ENCODE data around the gene UNC119B.

The UNC119B gene

GRCh38 chr12:120706029-120706428 is 4.2 kb upstream of the UNC119B start:
- peaks cover 3% of the 10 kb centered on the region for H3K4me1 ChIP-seq (ENCODE audit: control insufficient read depth, insufficient read depth, low read length)
- no peak overlapping the region for H3K9ac ChIP-seq (ENCODE audit: low read length)
- peaks cover 21% of the 10 kb centered on the region for H3K36me3 ChIP-seq (ENCODE audit: control insufficient read depth, insufficient read depth, low read length, severe bottlenecking)
- H3K27me3 ChIP-seq (replicated peaks; ENCODE audit: control insufficient read depth, insufficient read depth, low read length), result no peaks in the 10 kb centered on the region
- H3K9me3 ChIP-seq (ENCODE audit: control insufficient read depth, low read length), result no peaks in the 10 kb centered on the region
- no peak overlapping the region for H3K4me3 ChIP-seq (ENCODE audit: low read length)
- no peak for DNase-seq (ENCODE audit: low read depth)

DNA sequence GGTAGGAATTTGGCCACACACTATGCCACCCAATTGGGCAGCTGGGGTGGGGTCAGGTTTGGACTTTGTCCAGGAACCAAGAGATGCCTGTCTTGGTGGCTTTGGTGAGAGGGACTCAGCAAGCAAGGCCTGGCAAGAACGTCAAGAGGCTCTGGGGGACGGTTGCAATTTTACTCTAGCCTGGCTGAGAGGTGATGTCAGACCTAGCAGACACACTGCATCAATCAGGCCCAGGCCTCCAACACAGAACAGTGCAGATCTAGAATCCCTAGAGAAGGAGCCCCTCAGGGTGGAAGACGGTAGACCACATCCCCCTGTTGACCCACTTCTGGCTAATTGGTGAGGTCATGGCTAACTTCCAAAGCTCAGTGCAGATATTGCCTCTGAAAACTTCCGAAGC is 1.6 kb upstream of the UNC119B start:
- no peak overlapping the region for H3K4me3 ChIP-seq (ENCODE audit: low read length)
- DNase-seq (ENCODE audit: low read depth), result no peak
- H3K4me1 ChIP-seq (ENCODE audit: control insufficient read depth, insufficient read depth, low read length), result peaks cover 16% of the 10 kb centered on the region
- no peaks in the 10 kb centered on the region for H3K9me3 ChIP-seq (ENCODE audit: control insufficient read depth, low read length)
- no peak overlapping the region for H3K9ac ChIP-seq (ENCODE audit: low read length)
- no peaks in the 10 kb centered on the region for H3K27me3 ChIP-seq (replicated peaks; ENCODE audit: control insufficient read depth, insufficient read depth, low read length)
- H3K36me3 ChIP-seq (ENCODE audit: control insufficient read depth, insufficient read depth, low read length, severe bottlenecking), result peaks cover 10% of the 10 kb centered on the region

DNA sequence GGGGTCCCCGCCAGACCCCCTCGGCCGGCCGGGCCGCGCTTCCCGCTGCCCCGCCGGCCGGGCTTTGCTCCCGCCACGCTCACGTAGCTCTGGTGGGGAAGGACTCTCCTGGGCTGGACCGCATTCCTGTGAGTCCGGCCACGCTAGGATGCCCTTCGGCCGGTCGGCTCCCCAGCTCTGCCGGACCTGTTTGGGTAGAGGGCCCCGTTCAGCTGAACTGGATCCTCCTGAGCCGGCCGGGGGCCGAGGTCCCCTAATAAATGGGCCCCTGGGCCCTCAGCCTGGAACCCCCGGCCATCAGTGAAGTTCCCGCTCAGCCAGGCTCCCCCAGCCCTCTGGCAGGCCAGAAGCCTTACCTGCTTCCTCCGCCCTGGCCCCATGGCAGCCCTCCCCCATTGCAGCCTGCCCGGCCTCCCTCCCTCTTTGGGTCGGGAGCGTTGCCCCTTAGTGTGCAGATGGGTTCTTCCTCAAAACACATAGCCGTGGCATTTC is 593 bp downstream of the UNC119B start:
- Histone ChIP-seq H3K9me3 (ENCODE audit: control insufficient read depth, low read length) (no peaks in the 10 kb centered on the region), H3K4me1 (ENCODE audit: control insufficient read depth, insufficient read depth, low read length) (peaks cover 16% of the 10 kb centered on the region), H3K4me3 (ENCODE audit: low read length) (peak overlapping the region; percentile 90), H3K9ac (ENCODE audit: low read length) (peak overlapping the region; percentile 91), H3K36me3 (ENCODE audit: control insufficient read depth, insufficient read depth, low read length, severe bottlenecking) (peaks cover 23% of the 10 kb centered on the region), H3K27me3 (replicated peaks; ENCODE audit: control insufficient read depth, insufficient read depth, low read length) (no peaks in the 10 kb centered on the region)
- peak; percentile 35 for DNase-seq (ENCODE audit: low read depth)

DNA sequence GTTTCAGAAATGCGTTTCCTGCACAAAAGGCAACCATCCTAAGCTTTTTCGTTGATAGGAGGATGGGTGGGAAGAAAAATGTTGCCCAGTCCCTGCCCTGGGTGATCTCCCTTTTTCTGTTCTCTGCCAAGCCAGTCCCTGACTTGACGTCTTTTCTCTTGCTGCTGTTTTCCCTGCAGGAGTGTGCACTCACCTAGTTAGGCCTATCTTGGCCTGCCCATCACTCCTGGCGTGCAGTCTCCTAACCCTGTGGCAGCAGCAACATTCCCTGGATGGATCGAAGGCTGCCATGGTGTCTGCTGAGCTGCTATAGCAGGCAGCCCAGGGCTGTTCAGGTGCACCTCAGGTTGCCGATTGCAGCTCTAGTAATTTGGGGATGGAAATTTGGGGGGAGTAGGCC is 1.2 kb downstream of the UNC119B start:
- Histone ChIP-seq H3K9me3 (ENCODE audit: control insufficient read depth, low read length) (no peaks in the 10 kb centered on the region), H3K4me1 (ENCODE audit: control insufficient read depth, insufficient read depth, low read length) (peaks cover 16% of the 10 kb centered on the region), H3K9ac (ENCODE audit: low read length) (peak overlapping the region; percentile 91), H3K36me3 (ENCODE audit: control insufficient read depth, insufficient read depth, low read length, severe bottlenecking) (peaks cover 28% of the 10 kb centered on the region), H3K27me3 (replicated peaks; ENCODE audit: control insufficient read depth, insufficient read depth, low read length) (no peaks in the 10 kb centered on the region), H3K4me3 (ENCODE audit: low read length) (peak overlapping the region; percentile 90)
- DNase-seq (ENCODE audit: low read depth), result no peak

GRCh38 chr12:120712610-120713009 is 2.4 kb downstream of the UNC119B start:
- H3K27me3 ChIP-seq (replicated peaks; ENCODE audit: control insufficient read depth, insufficient read depth, low read length), result no peaks in the 10 kb centered on the region
- H3K36me3 ChIP-seq (ENCODE audit: control insufficient read depth, insufficient read depth, low read length, severe bottlenecking), result peaks cover 38% of the 10 kb centered on the region
- H3K9me3 ChIP-seq (ENCODE audit: control insufficient read depth, low read length), result no peaks in the 10 kb centered on the region
- peak overlapping the region; percentile 14 for H3K9ac ChIP-seq (ENCODE audit: low read length)
- no peak overlapping the region for H3K4me3 ChIP-seq (ENCODE audit: low read length)
- H3K4me1 ChIP-seq (ENCODE audit: control insufficient read depth, insufficient read depth, low read length), result peaks cover 16% of the 10 kb centered on the region
- no peak for DNase-seq (ENCODE audit: low read depth)

DNA sequence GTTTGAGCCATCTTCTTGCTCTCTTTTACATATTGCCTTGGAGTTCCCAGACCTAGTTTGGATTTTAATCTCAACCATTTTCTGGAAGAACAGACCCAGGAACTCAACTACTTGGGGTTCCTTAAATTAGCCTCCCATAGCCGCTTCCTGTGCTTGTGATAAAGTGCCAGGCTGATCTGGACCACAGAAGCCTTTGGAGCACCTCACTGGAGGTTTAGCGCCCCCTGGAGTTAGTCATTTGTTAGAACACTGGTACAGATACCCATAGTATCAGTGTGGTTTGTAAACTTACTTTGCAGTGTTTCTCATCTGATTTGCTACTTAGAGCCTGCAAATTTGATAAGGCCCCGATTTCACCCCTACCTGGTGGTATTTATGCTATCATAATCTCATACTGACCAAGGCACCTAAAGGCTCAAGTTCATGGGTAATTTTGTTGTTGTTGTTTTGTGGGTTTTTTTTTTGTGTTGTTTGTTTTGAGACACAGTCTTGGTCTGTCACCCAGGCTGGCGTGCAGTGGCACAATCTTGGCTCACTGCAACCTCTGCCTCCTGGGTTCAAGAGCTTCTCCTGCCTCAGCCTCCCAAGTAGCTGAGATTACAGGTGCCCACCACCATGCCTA is 3.7 kb downstream of the UNC119B start:
- DNase-seq (ENCODE audit: low read depth), result peak; percentile 95
- Histone ChIP-seq H3K27me3 (replicated peaks; ENCODE audit: control insufficient read depth, insufficient read depth, low read length) (no peaks in the 10 kb centered on the region), H3K9ac (ENCODE audit: low read length) (no peak overlapping the region), H3K4me1 (ENCODE audit: control insufficient read depth, insufficient read depth, low read length) (peaks cover 20% of the 10 kb centered on the region), H3K9me3 (ENCODE audit: control insufficient read depth, low read length) (no peaks in the 10 kb centered on the region), H3K36me3 (ENCODE audit: control insufficient read depth, insufficient read depth, low read length, severe bottlenecking) (peaks cover 48% of the 10 kb centered on the region), H3K4me3 (ENCODE audit: low read length) (no peak overlapping the region)

GRCh38 chr12:120718055-120718454 is 7.8 kb downstream of the UNC119B start:
- H3K4me1 ChIP-seq (ENCODE audit: control insufficient read depth, insufficient read depth, low read length), result peaks cover 45% of the 10 kb centered on the region
- H3K4me3 ChIP-seq (ENCODE audit: low read length), result no peak overlapping the region
- H3K9ac ChIP-seq (ENCODE audit: low read length), result no peak overlapping the region
- H3K27me3 ChIP-seq (replicated peaks; ENCODE audit: control insufficient read depth, insufficient read depth, low read length), result no peaks in the 10 kb centered on the region
- DNase-seq (ENCODE audit: low read depth), result no peak
- H3K36me3 ChIP-seq (ENCODE audit: control insufficient read depth, insufficient read depth, low read length, severe bottlenecking), result peaks cover 64% of the 10 kb centered on the region
- no peaks in the 10 kb centered on the region for H3K9me3 ChIP-seq (ENCODE audit: control insufficient read depth, low read length)

DNA sequence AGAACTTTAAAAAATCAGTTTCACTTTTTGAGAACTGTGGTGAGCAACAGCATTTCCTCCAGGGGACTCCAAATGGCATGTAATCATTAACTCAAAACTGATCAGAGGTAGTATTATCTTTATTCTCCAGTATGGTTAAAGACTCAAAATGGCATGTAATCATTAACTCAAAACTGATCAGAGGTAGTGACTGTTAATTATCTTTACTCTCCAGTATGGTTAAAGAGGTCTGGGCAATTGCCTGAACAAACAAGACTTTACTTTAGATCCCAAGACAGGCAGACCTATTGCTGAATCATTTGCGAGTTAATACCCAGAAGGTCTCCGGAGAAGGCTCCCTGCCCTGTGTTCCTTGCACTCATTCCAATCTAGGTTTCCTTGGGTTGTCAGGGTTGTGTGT is 8.8 kb downstream of the UNC119B start:
- Histone ChIP-seq H3K9me3 (ENCODE audit: control insufficient read depth, low read length) (no peaks in the 10 kb centered on the region), H3K4me1 (ENCODE audit: control insufficient read depth, insufficient read depth, low read length) (peaks cover 50% of the 10 kb centered on the region), H3K4me3 (ENCODE audit: low read length) (no peak overlapping the region), H3K27me3 (replicated peaks; ENCODE audit: control insufficient read depth, insufficient read depth, low read length) (no peaks in the 10 kb centered on the region), H3K9ac (ENCODE audit: low read length) (peak overlapping the region; percentile 9), H3K36me3 (ENCODE audit: control insufficient read depth, insufficient read depth, low read length, severe bottlenecking) (peaks cover 56% of the 10 kb centered on the region)
- DNase-seq (ENCODE audit: low read depth), result no peak

DNA sequence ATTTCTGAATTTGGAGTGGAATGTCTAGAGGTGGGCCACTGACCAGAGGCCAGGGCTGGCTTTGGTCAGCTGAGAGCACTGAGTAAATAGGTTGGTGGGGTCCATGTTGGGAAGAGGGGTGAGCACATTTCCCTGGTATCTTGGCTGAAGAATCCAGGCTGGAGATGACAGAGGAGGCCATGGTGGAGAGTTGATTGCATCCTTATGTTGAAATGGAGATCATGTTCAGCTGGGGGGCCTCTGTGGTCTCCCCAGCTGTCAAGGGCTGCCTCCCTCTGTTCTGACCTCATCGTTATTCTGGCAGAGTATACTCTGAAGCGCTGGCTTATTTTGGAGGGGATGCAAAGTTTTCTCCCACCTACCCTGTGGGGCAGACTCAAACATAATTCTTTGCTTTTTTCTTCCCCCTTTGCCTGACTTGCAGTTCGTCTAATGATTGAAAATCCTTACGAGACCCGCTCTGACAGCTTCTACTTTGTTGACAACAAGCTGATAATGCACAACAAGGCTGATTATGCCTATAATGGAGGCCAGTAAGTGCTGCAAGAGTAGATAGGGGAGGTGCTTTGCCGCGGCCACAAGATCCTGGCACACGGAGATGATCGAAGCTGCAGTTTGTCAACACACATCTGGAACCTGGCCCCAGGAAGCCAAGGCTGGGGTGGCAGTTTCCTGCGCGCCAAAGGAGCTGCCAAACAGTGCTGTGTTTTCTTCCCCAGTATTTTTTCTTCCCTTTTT is 9.4 kb downstream of the UNC119B start:
- no peak for DNase-seq (ENCODE audit: low read depth)
- no peak overlapping the region for H3K9ac ChIP-seq (ENCODE audit: low read length)
- H3K9me3 ChIP-seq (ENCODE audit: control insufficient read depth, low read length), result no peaks in the 10 kb centered on the region
- H3K4me1 ChIP-seq (ENCODE audit: control insufficient read depth, insufficient read depth, low read length), result peaks cover 50% of the 10 kb centered on the region
- H3K4me3 ChIP-seq (ENCODE audit: low read length), result no peak overlapping the region
- H3K36me3 ChIP-seq (ENCODE audit: control insufficient read depth, insufficient read depth, low read length, severe bottlenecking), result peaks cover 56% of the 10 kb centered on the region
- H3K27me3 ChIP-seq (replicated peaks; ENCODE audit: control insufficient read depth, insufficient read depth, low read length), result no peaks in the 10 kb centered on the region

DNA sequence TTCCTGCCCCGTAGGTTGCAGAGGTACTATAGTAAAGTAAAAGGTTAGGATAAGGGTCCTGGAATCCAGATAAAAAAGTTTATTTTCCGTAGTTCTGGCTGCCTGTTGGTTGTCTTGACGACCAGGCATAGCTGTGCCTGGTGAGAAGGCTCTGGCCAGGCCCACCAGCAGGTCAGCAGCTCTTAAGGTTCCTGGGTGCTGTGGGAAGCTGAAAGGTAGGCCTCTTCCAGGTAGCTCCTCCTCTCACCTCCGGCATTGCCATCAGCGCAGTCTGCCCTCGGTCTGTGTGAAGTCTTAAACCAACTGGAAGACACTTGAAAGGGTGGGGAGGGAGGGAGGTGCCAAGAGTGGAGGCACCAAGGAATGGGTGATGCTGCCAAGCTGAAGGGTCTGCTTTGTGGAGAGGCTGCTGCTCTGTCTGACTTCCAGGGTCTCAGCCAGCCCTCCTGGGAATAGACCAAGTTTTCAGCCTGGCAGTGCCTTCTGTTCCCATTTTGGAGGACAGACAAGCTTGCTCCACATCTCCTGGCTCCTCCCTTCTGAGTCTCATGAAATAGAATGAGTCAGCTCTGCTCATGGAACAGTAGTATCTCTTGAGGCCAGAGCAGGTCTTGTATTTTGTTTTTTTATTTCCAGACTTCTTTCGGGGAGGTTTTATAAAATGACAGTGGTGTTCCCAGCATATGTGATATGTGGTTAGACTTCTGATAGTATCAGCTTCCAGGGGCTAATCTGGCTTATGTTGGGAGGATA is 10.2 kb downstream of the UNC119B start:
- H3K9me3 ChIP-seq (ENCODE audit: control insufficient read depth, low read length), result no peaks in the 10 kb centered on the region
- H3K4me3 ChIP-seq (ENCODE audit: low read length), result peak overlapping the region; percentile 43
- H3K36me3 ChIP-seq (ENCODE audit: control insufficient read depth, insufficient read depth, low read length, severe bottlenecking), result peaks cover 49% of the 10 kb centered on the region
- DNase-seq (ENCODE audit: low read depth), result peak; percentile 90
- H3K9ac ChIP-seq (ENCODE audit: low read length), result peak overlapping the region; percentile 77
- no peaks in the 10 kb centered on the region for H3K27me3 ChIP-seq (replicated peaks; ENCODE audit: control insufficient read depth, insufficient read depth, low read length)
- peaks cover 56% of the 10 kb centered on the region for H3K4me1 ChIP-seq (ENCODE audit: control insufficient read depth, insufficient read depth, low read length)
